BLaER1 treated with 17β-estradiol and CSF1 and Interleukin-3, amounts not matched to agents 10 nM and 100 nM (cell line): ENCODE results near the gene AK8.

ENCODE experiments used
- H3K27ac ChIP-seq, 11 experiments: shearing (Covaris generic); formaldehyde crosslinking; 2 replicates each; pipeline ENCODE4 v1.8.1; 2022
- H3K27me3 ChIP-seq, 11 experiments: shearing (Covaris generic); formaldehyde crosslinking; 2 replicates each; pipeline ENCODE4 v1.8.1; 2022
- H3K36me3 ChIP-seq, 11 experiments: shearing (Covaris generic); formaldehyde crosslinking; 2 replicates each; pipeline ENCODE4 v1.8.1; 2022
- H3K4me1 ChIP-seq, 10 experiments: shearing (Covaris generic); formaldehyde crosslinking; 2 replicates each; pipeline ENCODE4 v1.8.1; 2022
- H3K4me2 ChIP-seq, 11 experiments: shearing (Covaris generic); formaldehyde crosslinking; 2 replicates each; pipeline ENCODE4 v1.8.1; 2022
- H3K4me3 ChIP-seq, 10 experiments: shearing (Covaris generic); formaldehyde crosslinking; 2 replicates each; pipeline ENCODE4 v1.8.1; 2022
- H3K9ac ChIP-seq, 11 experiments: shearing (Covaris generic); formaldehyde crosslinking; 2 replicates each; pipeline ENCODE4 v1.8.1; 2022
- H3K9me3 ChIP-seq, 11 experiments: shearing (Covaris generic); formaldehyde crosslinking; replicated peaks in 1 of 11; 2 replicates each; pipeline ENCODE4 v1.8.1; 2022
- H4K20me1 ChIP-seq, 11 experiments: shearing (Covaris generic); formaldehyde crosslinking; 2 replicates each; pipeline ENCODE4 v1.8.1; 2022
- Cebpa-rat ChIP-seq, 11 experiments: shearing (Covaris generic); IDR thresholded peaks; 2 replicates each; pipeline ENCODE4 v1.8.1; 2022

Gene AK8

DNA sequence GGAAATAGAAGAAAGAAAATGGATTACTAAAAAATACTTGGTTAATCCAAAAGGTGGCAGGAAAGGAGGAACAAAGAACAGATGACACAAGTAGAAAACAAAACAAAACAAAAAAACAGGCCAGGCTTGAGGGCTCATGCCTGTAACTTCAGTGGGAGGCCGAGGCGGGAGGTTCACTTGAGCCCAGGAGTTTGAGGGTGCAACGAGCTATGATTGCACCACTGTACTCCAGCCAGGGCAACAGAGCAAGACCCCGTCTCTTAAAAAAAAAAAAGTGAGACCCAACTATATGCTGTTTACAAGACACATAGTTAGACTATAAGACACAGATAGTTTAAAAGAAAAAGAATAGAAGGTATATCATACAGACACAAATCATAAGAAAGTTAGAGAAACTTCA lies 59.5 kb downstream of the AK8 start:
- Histone ChIP-seq H3K27me3 (no peaks in the 10 kb centered on the region), H3K4me3 (no peak overlapping the region), H3K36me3 (no peaks in the 10 kb centered on the region), H3K27ac (peak overlapping the region in 8 of 11 experiments; percentile 61 to 73 (median 66); a peak in 12 of 22 replicates), H3K4me1 (peaks cover 26 to 50% (median 40%) of the 10 kb centered on the region in 10 experiments), H3K4me2 (peak overlapping the region in 8 of 11 experiments; percentile 18 to 72 (median 56); a peak in 13 of 22 replicates), H3K9ac (no peak overlapping the region), H4K20me1 (no peaks in the 10 kb centered on the region), H3K9me3 (peaks cover 0 to 8% (median 0%) of the 10 kb centered on the region in 11 experiments; a peak in 6 of 22 replicates)
- no peak for TF ChIP-seq Cebpa-rat (IDR thresholded peaks at IDR 0.05)

DNA sequence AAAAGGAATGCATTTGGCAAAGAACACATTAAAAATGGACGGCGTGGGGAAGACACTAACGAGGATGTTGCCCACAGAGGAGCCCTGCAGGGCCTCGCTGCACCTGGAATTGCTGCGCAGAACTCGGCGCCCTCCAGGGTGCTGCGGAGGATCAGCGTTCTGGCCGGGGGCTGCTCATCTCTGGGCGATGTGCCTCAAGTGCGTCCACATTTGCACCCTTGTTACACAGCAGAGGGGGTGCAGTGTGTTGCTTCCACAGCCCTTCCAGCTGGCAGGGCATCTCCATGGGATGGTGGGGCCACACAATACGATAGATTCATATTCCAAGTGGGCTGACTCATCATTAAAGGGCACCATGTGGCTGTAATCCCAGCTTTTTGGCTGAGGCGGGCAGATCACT lies 63.1 kb downstream of the AK8 start:
- no peak overlapping the region for H3K4me2 ChIP-seq
- no peaks in the 10 kb centered on the region for H4K20me1 ChIP-seq
- no peak overlapping the region for H3K4me3 ChIP-seq
- H3K27ac ChIP-seq, result no peak overlapping the region
- no peak for TF ChIP-seq Cebpa-rat (IDR thresholded peaks at IDR 0.05)
- no peaks in the 10 kb centered on the region for H3K27me3 ChIP-seq
- no peaks in the 10 kb centered on the region for H3K36me3 ChIP-seq
- H3K4me1 ChIP-seq, result peaks cover 19 to 42% (median 29%) of the 10 kb centered on the region in 10 experiments
- H3K9me3 ChIP-seq, result peaks cover 0 to 8% (median 0%) of the 10 kb centered on the region in 11 experiments; a peak in 6 of 22 replicates
- no peak overlapping the region for H3K9ac ChIP-seq

DNA sequence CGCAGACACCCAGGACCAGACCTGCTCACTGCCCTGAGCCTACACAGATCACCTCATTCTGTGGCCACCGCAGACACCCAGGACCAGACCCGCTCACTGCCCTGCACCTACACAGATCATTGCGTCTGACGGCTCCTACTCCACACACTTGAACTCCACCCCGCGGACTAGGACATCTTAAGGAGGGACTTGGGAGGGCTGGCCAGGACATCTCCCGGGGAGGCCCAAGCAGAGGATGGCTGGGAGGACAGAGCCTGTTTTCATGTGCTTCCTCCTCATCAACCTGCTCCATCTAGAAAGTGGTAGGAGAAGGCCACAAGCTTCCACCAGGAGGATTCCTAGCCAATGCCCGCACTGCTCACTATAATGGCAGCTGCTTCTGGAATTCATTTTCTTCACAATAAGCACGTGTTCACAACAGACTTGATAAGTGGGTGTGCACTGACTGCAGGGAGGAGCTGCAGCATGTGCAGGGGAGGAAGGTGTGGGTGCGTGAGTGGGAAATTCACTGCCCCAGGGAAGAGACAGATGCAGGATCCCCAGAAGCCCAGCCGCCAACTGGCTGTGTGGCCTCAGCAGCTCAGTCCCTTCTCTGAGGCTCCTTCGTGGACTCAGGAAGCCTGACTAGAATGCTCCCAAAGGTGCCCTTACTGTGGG lies 64.8 kb downstream of the AK8 start:
- H3K36me3 ChIP-seq, result no peaks in the 10 kb centered on the region
- no peaks in the 10 kb centered on the region for H4K20me1 ChIP-seq
- no peak overlapping the region for H3K27ac ChIP-seq
- no peaks in the 10 kb centered on the region for H3K27me3 ChIP-seq
- H3K4me1 ChIP-seq, result peaks cover 25 to 49% (median 33%) of the 10 kb centered on the region in 10 experiments
- H3K9me3 ChIP-seq, result peaks cover 0 to 8% (median 0%) of the 10 kb centered on the region in 11 experiments; a peak in 5 of 22 replicates
- TF ChIP-seq Cebpa-rat (IDR thresholded peaks at IDR 0.05), result no peak
- H3K9ac ChIP-seq, result no peak overlapping the region
- no peak overlapping the region for H3K4me2 ChIP-seq
- no peak overlapping the region for H3K4me3 ChIP-seq

DNA sequence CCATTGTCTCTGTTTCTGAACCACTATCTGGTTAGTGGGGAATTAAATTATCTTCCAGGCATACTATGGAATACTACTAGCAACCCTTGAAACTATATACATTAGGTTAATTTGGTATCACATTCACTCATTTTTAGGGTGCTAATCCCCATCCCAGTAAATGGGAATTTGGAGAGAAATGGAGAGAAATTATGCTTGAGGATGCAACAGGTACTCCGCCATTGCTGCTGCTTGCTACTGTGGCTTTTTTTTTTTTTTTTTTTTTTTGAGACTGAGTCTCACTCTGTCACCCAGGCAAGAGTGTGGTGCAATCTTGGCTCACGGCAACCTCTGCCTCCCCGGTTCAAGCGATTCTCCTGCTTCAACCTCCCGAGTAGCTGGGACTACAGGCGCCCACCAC lies 66.1 kb downstream of the AK8 start:
- Histone ChIP-seq H3K27me3 (no peaks in the 10 kb centered on the region), H3K9ac (no peak overlapping the region), H3K9me3 (peaks cover 0 to 7% (median 0%) of the 10 kb centered on the region in 11 experiments; a peak in 5 of 22 replicates), H3K27ac (no peak overlapping the region), H3K36me3 (no peaks in the 10 kb centered on the region), H3K4me1 (peaks cover 13 to 37% (median 21%) of the 10 kb centered on the region in 10 experiments), H3K4me2 (no peak overlapping the region), H4K20me1 (no peaks in the 10 kb centered on the region), H3K4me3 (no peak overlapping the region)
- TF ChIP-seq Cebpa-rat (IDR thresholded peaks at IDR 0.05), result no peak

- no peak overlapping the region for H3K27ac ChIP-seq
- no peaks in the 10 kb centered on the region for H3K9me3 ChIP-seq
- no peak overlapping the region for H3K4me3 ChIP-seq
- no peaks in the 10 kb centered on the region for H3K36me3 ChIP-seq
- no peaks in the 10 kb centered on the region for H3K27me3 ChIP-seq
- no peaks in the 10 kb centered on the region for H4K20me1 ChIP-seq
- H3K9ac ChIP-seq, result no peak overlapping the region
- peak overlapping the region in 7 of 11 experiments; percentile 30 to 67 (median 56); a peak in 12 of 22 replicates for H3K4me2 ChIP-seq
- TF ChIP-seq Cebpa-rat (IDR thresholded peaks at IDR 0.05), result no peak
- peaks cover 21 to 42% (median 26%) of the 10 kb centered on the region in 10 experiments for H3K4me1 ChIP-seq
These were observed 67.8 kb downstream of the AK8 start for GRCh38 chr9:132810314-132810713.

DNA sequence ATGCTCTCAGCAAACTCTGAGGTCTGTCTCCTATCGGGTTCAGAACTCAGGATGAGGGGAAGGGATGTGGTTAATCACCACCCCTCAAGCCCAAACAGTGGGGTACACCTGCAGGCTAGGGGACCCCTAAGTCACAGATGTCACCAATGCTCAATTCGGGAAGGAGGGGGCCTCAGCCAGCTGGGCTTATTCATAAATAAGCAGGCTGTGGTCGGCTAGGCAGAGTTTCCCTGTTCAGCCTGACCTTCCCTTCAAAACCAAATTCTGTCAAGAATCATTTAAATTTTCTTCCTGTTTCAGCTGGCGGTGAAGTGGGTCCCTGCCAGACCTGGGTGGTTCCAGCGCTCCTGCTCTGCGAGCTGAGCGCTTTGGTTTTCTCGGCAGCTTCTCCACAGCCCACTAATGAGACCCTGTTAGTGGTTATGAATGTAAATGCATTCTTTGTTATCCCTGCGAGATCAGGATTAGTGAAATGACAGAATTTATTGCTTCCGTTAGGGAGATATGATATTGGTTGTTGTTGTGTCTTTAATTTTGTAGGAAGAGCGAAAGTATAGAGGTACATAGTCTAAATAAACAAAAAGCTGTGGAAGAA lies 68.3 kb downstream of the AK8 start:
- Histone ChIP-seq H3K27me3 (no peaks in the 10 kb centered on the region), H3K36me3 (no peaks in the 10 kb centered on the region), H3K4me1 (peaks cover 27 to 47% (median 31%) of the 10 kb centered on the region in 10 experiments), H3K9ac (0 out of 22 replicates have a peak overlapping the region, but pooled peaks of 1 of the 11 experiments have one; percentile 30), H4K20me1 (no peaks in the 10 kb centered on the region), H3K4me2 (peak overlapping the region; percentile 27 to 67 (median 52)), H3K9me3 (no peaks in the 10 kb centered on the region), H3K4me3 (no peak overlapping the region), H3K27ac (no peak overlapping the region)
- TF ChIP-seq Cebpa-rat (IDR thresholded peaks at IDR 0.05), result no peak

- no peaks in the 10 kb centered on the region for H3K27me3 ChIP-seq
- no peaks in the 10 kb centered on the region for H4K20me1 ChIP-seq
- H3K4me3 ChIP-seq, result no peak overlapping the region
- H3K36me3 ChIP-seq, result no peaks in the 10 kb centered on the region
- H3K9me3 ChIP-seq, result no peaks in the 10 kb centered on the region
- H3K4me2 ChIP-seq, result peak overlapping the region in 3 of 11 experiments; percentile 52 to 67 (median 56); a peak in 3 of 22 replicates
- peaks cover 38 to 54% (median 42%) of the 10 kb centered on the region in 10 experiments for H3K4me1 ChIP-seq
- H3K9ac ChIP-seq, result no peak overlapping the region
- no peak for TF ChIP-seq Cebpa-rat (IDR thresholded peaks at IDR 0.05)
- H3K27ac ChIP-seq, result no peak overlapping the region
These were observed 69.4 kb downstream of the AK8 start for GRCh38 chr9:132808645-132809044.

GRCh38 chr9:132806723-132807421 lies 71.2 kb downstream of the AK8 start:
- Histone ChIP-seq H3K27me3 (no peaks in the 10 kb centered on the region), H3K9ac (no peak overlapping the region)
- no peak for TF ChIP-seq Cebpa-rat (IDR thresholded peaks at IDR 0.05)

GRCh38 chr9:132806306-132806705 lies 71.8 kb downstream of the AK8 start:
- no peaks in the 10 kb centered on the region for H4K20me1 ChIP-seq
- H3K36me3 ChIP-seq, result no peaks in the 10 kb centered on the region
- no peaks in the 10 kb centered on the region for H3K27me3 ChIP-seq
- H3K9me3 ChIP-seq, result no peaks in the 10 kb centered on the region
- H3K27ac ChIP-seq, result no peak overlapping the region
- H3K9ac ChIP-seq, result no peak overlapping the region
- no peak overlapping the region; a peak in 1 of 20 replicates for H3K4me3 ChIP-seq
- H3K4me2 ChIP-seq, result peak overlapping the region in 7 of 11 experiments; percentile 83 to 95 (median 91); a peak in 12 of 22 replicates
- peaks cover 42 to 67% (median 46%) of the 10 kb centered on the region in 10 experiments for H3K4me1 ChIP-seq
- no peak for TF ChIP-seq Cebpa-rat (IDR thresholded peaks at IDR 0.05)

More at GRCh38 chr9:132806723-132807421, 71.2 kb downstream of the AK8 start:
- no peak overlapping the region for H3K27ac ChIP-seq
- no peak overlapping the region; a peak in 1 of 20 replicates for H3K4me3 ChIP-seq
- H3K4me2 ChIP-seq, result peak overlapping the region in 6 of 11 experiments; percentile 10 to 91 (median 84); a peak in 8 of 22 replicates
- no peaks in the 10 kb centered on the region for H3K9me3 ChIP-seq
- peaks cover 42 to 65% (median 47%) of the 10 kb centered on the region in 10 experiments for H3K4me1 ChIP-seq
- H4K20me1 ChIP-seq, result no peaks in the 10 kb centered on the region
- H3K36me3 ChIP-seq, result no peaks in the 10 kb centered on the region
